K562 treated with DMSO at 1 percent for 4 hours (cell line): Measurements from ENCODE around the gene GOLGA8J. TPM values are rescaled to one million over a fixed set of nuclear protein-coding genes. Genes with fewer than 3 reads are reported as not detected.

Experiments
- total RNA-seq: library from RNA; unstranded; fragments of 300-600 nt; gene quantifications from 2 replicates; pipeline ENCODE4 v1.2.3, GENCODE V29; 2022; ENCODE audit not compliant: insufficient read depth

Gene GOLGA8J
- total RNA-seq = not detected in 2 replicates

GRCh38 chr15:30082655-30083054 is at the start of gene GOLGA8J:
Gene GOLGA8J, plus strand, starts transcription at chr15:30082955. Its CDS starts 98 bp downstream, at chr15:30083053.

GRCh38 chr15:30134751-30135150 is 52.0 kb downstream of the GOLGA8J start, which contains the start of gene GOLGA8T:
Gene GOLGA8T, plus strand, starts transcription at chr15:30135051. Its CDS starts 98 bp downstream, at chr15:30135149.

Other genes starting within 250 kb of the GOLGA8J start
- gene GOLGA8T, start 52.1 kb downstream of the GOLGA8J start, total RNA-seq = not detected in 2 replicates